ENCODE measurements around the gene AHCYL2. TPM values are rescaled to one million over a fixed set of nuclear protein-coding genes. Genes with fewer than 3 reads are reported as not detected.
A peak's percentile ranks its signal among the peaks of the same experiment; 100 is the strongest.
"Not testable (repeated sequence)": the region's sequence is repeated elsewhere in the genome, so short reads cannot be mapped to it uniquely, and the experiment has no call there.

The AHCYL2 gene
- total RNA-seq, 8 experiments from 2014 or later = 8.5 to 123 (median 23.8) TPM

GRCh38 chr7:129212596-129212995, 12.2 kb upstream of the AHCYL2 start:
- 17 to 100% (median 95%) methylated on average over 1 to 2 of the region's 4 CpGs; no CpG with 5 or more reads in 4 of the 10 experiments for WGBS, 10 experiments
- in situ Hi-C loops (cut with MboI; ENCODE audit: low pct_unique_long_range_greater_than_20kb in 2 of 9, low sequenced_read_pairs in 9 of 9, unreplicated experiment in 9 of 9) = loop anchor here in 4 of 9 experiments (25.0 kb wide), 3 partner anchors 250 to 800 kb away; no protein-coding TSS in a partner anchor

GRCh38 chr7:129213828-129214227, 11.0 kb upstream of the AHCYL2 start:
- peak in 7 of 8 experiments; percentile 13 to 69 (median 50) for ATAC-seq (replicated peaks in 6 of 8)
- in situ Hi-C loops (cut with MboI; ENCODE audit: low pct_unique_long_range_greater_than_20kb in 2 of 9, low sequenced_read_pairs in 9 of 9, unreplicated experiment in 9 of 9) = loop anchor here in 4 of 9 experiments (25.0 kb wide), 3 partner anchors 248 to 798 kb away; no protein-coding TSS in a partner anchor
- 13 to 81% (median 63%) methylated on average over 2 to 10 of the region's 15 CpGs; no CpG with 5 or more reads in 4 of the 10 experiments for WGBS, 10 experiments
- H3K27ac ChIP-seq = peak overlapping the region in 1 of 2 donors; percentile 3
- H3K4me3 ChIP-seq = no peak overlapping the region
- H3K4me1 ChIP-seq (replicated peaks in 1 of 2) = peaks cover 2% of the 10 kb centered on the region in 2 donors

More at GRCh38 chr7:129212596-129212995, 12.2 kb upstream of the AHCYL2 start:
- no peak for ATAC-seq (replicated peaks in 6 of 8)
- no peaks in the 10 kb centered on the region for H3K4me1 ChIP-seq (replicated peaks in 1 of 2)
- H3K27ac ChIP-seq = no peak overlapping the region
- H3K4me3 ChIP-seq = no peak overlapping the region

GRCh38 chr7:129215691-129216090, 9.1 kb upstream of the AHCYL2 start:
- ATAC-seq (replicated peaks in 6 of 8); H3K4me3 ChIP-seq; H3K27ac ChIP-seq; H3K4me1 ChIP-seq (replicated peaks in 1 of 2): not testable (repeated sequence)
- in situ Hi-C loops (cut with MboI; ENCODE audit: low pct_unique_long_range_greater_than_20kb in 2 of 9, low sequenced_read_pairs in 9 of 9, unreplicated experiment in 9 of 9) = loop anchor here in 4 of 9 experiments (25.0 kb wide), 3 partner anchors 247 to 797 kb away; no protein-coding TSS in a partner anchor
- WGBS, 10 experiments = no CpG with 5 or more reads among the region's 15 CpGs

GRCh38 chr7:129216101-129216715, 8.6 kb upstream of the AHCYL2 start:
- ATAC-seq (replicated peaks in 6 of 8); H3K4me1 ChIP-seq (replicated peaks in 1 of 2); H3K4me3 ChIP-seq; H3K27ac ChIP-seq: not testable (repeated sequence)
- in situ Hi-C loops (cut with MboI; ENCODE audit: low pct_unique_long_range_greater_than_20kb in 2 of 9, low sequenced_read_pairs in 9 of 9, unreplicated experiment in 9 of 9) = loop anchor here in 4 of 9 experiments (25.0 kb wide), 3 partner anchors 246 to 796 kb away; no protein-coding TSS in a partner anchor
- WGBS, 10 experiments = 90% methylated on average over 2 of the region's 34 CpGs; no CpG with 5 or more reads in 9 of the 10 experiments

GRCh38 chr7:129216821-129217416, 7.9 kb upstream of the AHCYL2 start:
- 50 to 100% (median 69%) methylated on average over 1 to 4 of the region's 8 CpGs; no CpG with 5 or more reads in 3 of the 10 experiments for WGBS, 10 experiments
- not testable (repeated sequence) for H3K4me1 ChIP-seq (replicated peaks in 1 of 2); ATAC-seq (replicated peaks in 6 of 8); H3K27ac ChIP-seq; H3K4me3 ChIP-seq
- in situ Hi-C loops (cut with MboI; ENCODE audit: low pct_unique_long_range_greater_than_20kb in 2 of 9, low sequenced_read_pairs in 9 of 9, unreplicated experiment in 9 of 9) = loop anchor here in 4 of 9 experiments (25.0 kb wide), 3 partner anchors 245 to 795 kb away; no protein-coding TSS in a partner anchor

- peak; percentile 94 to 98 (median 96) for ATAC-seq (replicated peaks in 6 of 8)
- in situ Hi-C loops (cut with MboI; ENCODE audit: low pct_unique_long_range_greater_than_20kb in 2 of 9, low sequenced_read_pairs in 9 of 9, unreplicated experiment in 9 of 9) = loop anchor here in 4 of 9 experiments (25.0 kb wide), 3 partner anchors 244 to 794 kb away; no protein-coding TSS in a partner anchor
- 0 to 83% (median 25%) methylated on average over 1 to 4 of the region's 9 CpGs; no CpG with 5 or more reads in 2 of the 10 experiments for WGBS, 10 experiments
- Histone ChIP-seq H3K4me3 (no peak overlapping the region), H3K4me1 (replicated peaks in 1 of 2) (peaks cover 2 to 3% of the 10 kb centered on the region in 2 donors), H3K27ac (no peak overlapping the region)
Measured at GRCh38 chr7:129218514-129219062, 6.2 kb upstream of the AHCYL2 start.

GRCh38 chr7:129219166-129219565, 5.7 kb upstream of the AHCYL2 start:
- not testable (repeated sequence) for ATAC-seq (replicated peaks in 6 of 8); H3K4me1 ChIP-seq (replicated peaks in 1 of 2); H3K4me3 ChIP-seq; H3K27ac ChIP-seq
- in situ Hi-C loops (cut with MboI; ENCODE audit: low pct_unique_long_range_greater_than_20kb in 2 of 9, low sequenced_read_pairs in 9 of 9, unreplicated experiment in 9 of 9) = loop anchor here in 4 of 9 experiments (25.0 kb wide), 3 partner anchors 243 to 793 kb away; no protein-coding TSS in a partner anchor
- WGBS, 10 experiments = 70 to 100% (median 89%) methylated on average over 1 to 3 of the region's 4 CpGs; no CpG with 5 or more reads in 4 of the 10 experiments

GRCh38 chr7:129222064-129222463, 2.8 kb upstream of the AHCYL2 start:
- WGBS, 10 experiments = 9 to 87% (median 58%) methylated on average over 1 to 3 of the region's 4 CpGs; no CpG with 5 or more reads in 3 of the 10 experiments
- ATAC-seq (replicated peaks in 6 of 8) = no peak
- Histone ChIP-seq H3K4me3 (no peak overlapping the region), H3K27ac (no peak overlapping the region), H3K4me1 (replicated peaks in 1 of 2) (peaks cover 6 to 14% of the 10 kb centered on the region in 2 donors)
- in situ Hi-C loops (cut with MboI; ENCODE audit: low pct_unique_long_range_greater_than_20kb in 2 of 9, low sequenced_read_pairs in 9 of 9, unreplicated experiment in 9 of 9) = loop anchor here in 5 of 9 experiments (10.0 to 25.0 kb wide), 5 partner anchors 73 to 790 kb away; no protein-coding TSS in a partner anchor

GRCh38 chr7:129225206-129225930, 538 bp downstream of the AHCYL2 start:
- peak; percentile 45 to 56 (median 52) for ATAC-seq (replicated peaks in 6 of 8)
- Histone ChIP-seq H3K4me3 (peak overlapping the region; percentile 71 to 95 (median 76)), H3K4me1 (replicated peaks in 1 of 2) (peaks cover 12 to 16% of the 10 kb centered on the region in 2 donors), H3K27ac (peak overlapping the region; percentile 81 to 86)
- in situ Hi-C loops (cut with MboI; ENCODE audit: low pct_unique_long_range_greater_than_20kb in 2 of 9, low sequenced_read_pairs in 9 of 9, unreplicated experiment in 9 of 9) = loop anchor here in 2 of 9 experiments (10.0 kb wide), 2 partner anchors 69 to 249 kb away; no protein-coding TSS in a partner anchor
- 0% methylated on average over 1 to 2 of the region's 60 CpGs; no CpG with 5 or more reads in 5 of the 10 experiments for WGBS, 10 experiments

GRCh38 chr7:129225931-129226572, 1.2 kb downstream of the AHCYL2 start:
- in situ Hi-C loops (cut with MboI; ENCODE audit: low pct_unique_long_range_greater_than_20kb in 2 of 9, low sequenced_read_pairs in 9 of 9, unreplicated experiment in 9 of 9) = loop anchor here in 2 of 9 experiments (10.0 kb wide), 2 partner anchors 69 to 249 kb away; no protein-coding TSS in a partner anchor
- peak in 2 of 8 experiments; percentile 1 for ATAC-seq (replicated peaks in 6 of 8)
- peak overlapping the region; percentile 71 to 95 (median 76) for H3K4me3 ChIP-seq
- WGBS, 10 experiments = 0 to 90% (median 17%) methylated on average over 1 to 6 of the region's 11 CpGs; no CpG with 5 or more reads in 1 of the 10 experiments
- H3K27ac ChIP-seq = no peak overlapping the region
- H3K4me1 ChIP-seq (replicated peaks in 1 of 2) = peaks cover 12 to 16% of the 10 kb centered on the region in 2 donors

- in situ Hi-C loops (cut with MboI; ENCODE audit: low pct_unique_long_range_greater_than_20kb in 2 of 9, low sequenced_read_pairs in 9 of 9, unreplicated experiment in 9 of 9) = loop anchor here in 2 of 9 experiments (10.0 kb wide), 2 partner anchors 67 to 247 kb away; no protein-coding TSS in a partner anchor
- WGBS, 10 experiments = 67 to 100% (median 91%) methylated on average over 1 to 4 of the region's 4 CpGs
- no peak for ATAC-seq (replicated peaks in 6 of 8)
Measured at GRCh38 chr7:129227646-129228578, 3.1 kb downstream of the AHCYL2 start.

More at GRCh38 chr7:129227646-129228578, 3.1 kb downstream of the AHCYL2 start:
- H3K4me1 ChIP-seq (replicated peaks in 1 of 2) = peaks cover 12 to 16% of the 10 kb centered on the region in 2 donors
- H3K4me3 ChIP-seq = no peak overlapping the region
- H3K27ac ChIP-seq = no peak overlapping the region
